K562 (cell line): ENCODE measurements around the gene EMC10. TPM values are rescaled to one million over a fixed set of nuclear protein-coding genes. Genes with fewer than 3 reads are reported as not detected.
A peak's percentile ranks its signal among the peaks of the same experiment; 100 is the strongest.

Source experiments
- ATAC-seq: fragments of 200-7000 bp; cut with Tn5 transposase; 3 replicates; pipeline ENCODE4 v1.9.1; 2020; ENCODE audit warnings: moderate library complexity
- BruUV-seq: library from RNA; stranded (reverse); fragments of 400-500 nt; replicated peaks from 2 replicates; lab custom pipeline; 2021; lab: Mats Ljungman, UMichigan
- CTCF ChIA-PET: fragments of 300-600 bp; formaldehyde crosslinking; extraction: SDS; loops from one replicate; lab custom pipeline; 2021; ENCODE audit warnings: low intra/inter-chr PET ratio; lab: Yijun Ruan, JAX
- POLR2A ChIA-PET: fragments of 300-600, 350-650 bp; sonication (Branson Sonifier 250); formaldehyde crosslinking; extraction: SDS; loops from one replicate; lab custom pipeline; 2021; ENCODE audit warnings: antibody characterized with exemption, inconsistent platforms; lab: Yijun Ruan, JAX
- DNase-seq, 4 experiments: peaks; one replicate each; pipeline versions ENCODE4 v3.0.0 to v3.0.0-alpha.2; 2011 to 2018; ENCODE audit warnings: low spot score in 3 of 4, mixed read lengths in 3 of 4; ENCODE audit errors: extremely low read depth in 1 of 4
- FAIRE-seq: peaks from 2 replicates; lab custom pipeline; 2011; peaks lifted over from hg19 to GRCh38; lab: Jason Lieb, UNC
- H2AFZ ChIP-seq: 2 replicates; pipeline ENCODE4 v1.6.0; 2011; ENCODE audit warnings: low read depth, low read length, control low read depth, inconsistent platforms
- H3K27ac ChIP-seq: fragments of 200-600 bp; 3 replicates; pipeline ENCODE4 v1.8.0; 2011; ENCODE audit warnings: low read depth, mild to moderate bottlenecking, control low read depth, inconsistent platforms, low read length, moderate library complexity, mixed read lengths; ENCODE audit errors: extremely low read depth
- H3K27me3 ChIP-seq, 2 experiments: fragments of 300-600 bp in 1 of 2; 2 replicates in 1 of 2; 3 replicates in 1 of 2; pipeline versions ENCODE4 v1.6.0 to v1.8.0; 2011; ENCODE audit warnings: inconsistent platforms in 2 of 2, low read length in 2 of 2, mild to moderate bottlenecking in 1 of 2, mixed read lengths in 1 of 2, moderate library complexity in 1 of 2; ENCODE audit not compliant: control insufficient read depth in 2 of 2, insufficient read depth in 2 of 2
- H3K36me3 ChIP-seq: fragments of 300-600 bp; 3 replicates; pipeline ENCODE4 v1.8.0; 2011; ENCODE audit warnings: mild to moderate bottlenecking, low read length, inconsistent platforms; ENCODE audit not compliant: control insufficient read depth, insufficient read depth
- H3K4me1 ChIP-seq, 2 experiments: fragments of 200-600 bp in 1 of 2; replicated peaks in 1 of 2; 2 replicates in 1 of 2; 3 replicates in 1 of 2; pipeline versions ENCODE4 v1.5.1 to v1.8.0; 2011; ENCODE audit warnings: inconsistent platforms in 2 of 2, low read length in 2 of 2, mild to moderate bottlenecking in 1 of 2, mixed read lengths in 1 of 2, moderate library complexity in 1 of 2; ENCODE audit not compliant: control insufficient read depth in 2 of 2, insufficient read depth in 2 of 2
- H3K4me2 ChIP-seq: 2 replicates; pipeline ENCODE4 v1.6.1; 2011; ENCODE audit warnings: low read length, control low read depth, inconsistent platforms, mixed read lengths; ENCODE audit not compliant: insufficient read depth
- H3K4me3 ChIP-seq: fragments of 200-600 bp; sonication (generic), shearing (Covaris generic); 2 replicates; pipeline ENCODE4 v1.5.1; 2016; ENCODE audit warnings: control low read depth, inconsistent platforms
- H3K79me2 ChIP-seq: fragments of 200-600 bp; 3 replicates; pipeline ENCODE4 v1.8.0; 2011; ENCODE audit warnings: low read length, inconsistent platforms; ENCODE audit not compliant: control insufficient read depth, insufficient read depth
- H3K9ac ChIP-seq, 2 experiments: 2 replicates each; pipeline versions ENCODE4 v1.6.0 to v1.6.1; 2011; ENCODE audit warnings: low read depth in 2 of 2, low read length in 2 of 2, control low read depth in 1 of 2, inconsistent platforms in 1 of 2, mild to moderate bottlenecking in 1 of 2, mixed read lengths in 1 of 2; ENCODE audit not compliant: insufficient read depth in 1 of 2
- H3K9me1 ChIP-seq: one replicate; pipeline ENCODE4 v1.6.0; 2011; ENCODE audit warnings: inconsistent platforms, mild to moderate bottlenecking, low read length, moderate library complexity; ENCODE audit not compliant: control insufficient read depth, insufficient read depth
- H3K9me3 ChIP-seq: replicated peaks from 2 replicates; pipeline ENCODE4 v1.5.1; 2011; ENCODE audit warnings: low read depth, low read length, inconsistent platforms; ENCODE audit not compliant: control insufficient read depth, insufficient read depth
- H4K20me1 ChIP-seq: replicated peaks from 2 replicates; pipeline ENCODE4 v1.6.1; 2011; ENCODE audit warnings: low read length, inconsistent platforms, mixed read lengths; ENCODE audit not compliant: control insufficient read depth, insufficient read depth
- HIVEP1 ChIP-seq: fragments of 250-450 bp; sonication (Bioruptor Pico); IDR thresholded peaks from 2 replicates; pipeline ENCODE4 v1.4.0; 2020; ENCODE audit warnings: mild to moderate bottlenecking
- RBFOX2 ChIP-seq: fragments of 200-400 bp; formaldehyde crosslinking; IDR thresholded peaks from 2 replicates; pipeline ENCODE4 v1.6.1; 2017; ENCODE audit warnings: low read depth, mild to moderate bottlenecking, low read length, moderate library complexity
- SREBF1 ChIP-seq: fragments of 150-350 bp; IDR thresholded peaks from 2 replicates; pipeline ENCODE4 v1.6.1; 2014; ENCODE audit warnings: antibody characterized with exemption, low read depth, low read length, borderline replicate concordance
- ZNF277 ChIP-seq: fragments of 250-450 bp; sonication (Bioruptor Pico); IDR thresholded peaks from 2 replicates; pipeline ENCODE4 v1.8.0; 2022; ENCODE audit warnings: inconsistent platforms, mild to moderate bottlenecking, moderate library complexity, borderline replicate concordance
- WGBS: fragments of 100-300 bp; shearing (Covaris generic); methylation state at CpG from one replicate; pipeline ENCODE4 v1.1.6; 2016; ENCODE audit warnings: low coverage, mixed read lengths; ENCODE audit not compliant: insufficient coverage; ENCODE audit errors: missing lambda C conversion rate; 5-methylcytosine and 5-hydroxymethylcytosine counted together
- in situ Hi-C: fragments of 300-500 bp; cut with MboI; formaldehyde crosslinking; loops from 4 replicates; pipeline ENCODE4 v1.15.0; 2018; ENCODE audit warnings: inconsistent platforms, mixed read lengths
- intact Hi-C: fragments of 100-400 bp; cut with micrococcal nuclease; formaldehyde crosslinking; loops from 2 replicates; pipeline ENCODE4 v1.14.2; 2022
- polyA plus RNA-seq, 8 experiments: library from polyadenylated mRNA; depleted of rRNA in 4 of 8; stranded (reverse) in 5 of 8; unstranded in 3 of 8; fragments of >200 nt; fragmentation: Nextera tagmentation in 2 of 8; fragmentation: Illumina TruSeq in 1 of 8; extraction: Ambion mirVana in 2 of 8; extraction: Trizol in 1 of 8; gene quantifications; 2 replicates each; pipeline versions ENCODE4 v1.2.1 to v1.2.3, GENCODE V29; 2011 to 2014; ENCODE audit warnings: inconsistent platforms in 1 of 8, missing spikeins in 1 of 8
- total RNA-seq, 7 experiments: library from RNA; depleted of rRNA in 6 of 7; stranded (reverse); fragments of >200 nt in 6 of 7; fragmentation: Illumina TruSeq in 2 of 7; extraction: Trizol in 2 of 7; gene quantifications; 2 replicates each; pipeline versions ENCODE4 v1.2.1 to v1.2.3, GENCODE V29; 2011 to 2021; ENCODE audit warnings: low replicate concordance in 1 of 7
- TF ChIP-seq, protein P1 (sequence below): fragments of 450-650 bp; IDR thresholded peaks from 2 replicates; pipeline ENCODE4 v1.6.1; 2016; ENCODE audit warnings: mild to moderate bottlenecking
- TF ChIP-seq, protein P2 (sequence below), 2 experiments: fragments of 150-350 bp in 1 of 2; IDR thresholded peaks; 2 replicates each; pipeline ENCODE4 v1.6.1; 2012 to 2016; ENCODE audit warnings: low read depth in 2 of 2, low read length in 2 of 2, mild to moderate bottlenecking in 1 of 2, moderate library complexity in 1 of 2

Gene EMC10
- total and polyA plus RNA-seq, 9 of the 15 experiments (the other 6 are each of a cell fraction or from before 2014, with no cell fraction given) = 1.4 to 46.0 (median 13.1) TPM

DNA sequence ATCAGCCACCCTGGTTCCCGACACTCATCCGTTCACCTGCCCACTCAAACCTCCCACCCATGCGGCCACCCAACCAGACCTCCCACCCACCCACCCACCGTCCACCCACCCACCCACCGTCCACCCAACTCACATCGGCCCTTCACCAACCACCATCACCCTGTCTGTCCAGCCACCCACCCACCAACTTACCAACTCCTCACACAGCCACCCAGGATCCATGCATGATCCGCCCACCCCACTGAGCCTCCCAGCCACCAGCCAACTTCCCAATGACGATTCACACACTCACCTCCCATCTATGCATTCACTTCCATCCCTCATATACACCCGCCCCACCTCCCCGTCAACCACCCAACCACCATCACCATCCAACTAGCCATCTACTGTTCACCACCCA lies 30.4 kb downstream of the EMC10 start (continued):
- TF ChIP-seq, protein P1, sequence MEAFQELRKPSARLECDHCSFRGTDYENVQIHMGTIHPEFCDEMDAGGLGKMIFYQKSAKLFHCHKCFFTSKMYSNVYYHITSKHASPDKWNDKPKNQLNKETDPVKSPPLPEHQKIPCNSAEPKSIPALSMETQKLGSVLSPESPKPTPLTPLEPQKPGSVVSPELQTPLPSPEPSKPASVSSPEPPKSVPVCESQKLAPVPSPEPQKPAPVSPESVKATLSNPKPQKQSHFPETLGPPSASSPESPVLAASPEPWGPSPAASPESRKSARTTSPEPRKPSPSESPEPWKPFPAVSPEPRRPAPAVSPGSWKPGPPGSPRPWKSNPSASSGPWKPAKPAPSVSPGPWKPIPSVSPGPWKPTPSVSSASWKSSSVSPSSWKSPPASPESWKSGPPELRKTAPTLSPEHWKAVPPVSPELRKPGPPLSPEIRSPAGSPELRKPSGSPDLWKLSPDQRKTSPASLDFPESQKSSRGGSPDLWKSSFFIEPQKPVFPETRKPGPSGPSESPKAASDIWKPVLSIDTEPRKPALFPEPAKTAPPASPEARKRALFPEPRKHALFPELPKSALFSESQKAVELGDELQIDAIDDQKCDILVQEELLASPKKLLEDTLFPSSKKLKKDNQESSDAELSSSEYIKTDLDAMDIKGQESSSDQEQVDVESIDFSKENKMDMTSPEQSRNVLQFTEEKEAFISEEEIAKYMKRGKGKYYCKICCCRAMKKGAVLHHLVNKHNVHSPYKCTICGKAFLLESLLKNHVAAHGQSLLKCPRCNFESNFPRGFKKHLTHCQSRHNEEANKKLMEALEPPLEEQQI = no peak
- TF ChIP-seq SREBF1 = no peak
- TF ChIP-seq, protein P2, sequence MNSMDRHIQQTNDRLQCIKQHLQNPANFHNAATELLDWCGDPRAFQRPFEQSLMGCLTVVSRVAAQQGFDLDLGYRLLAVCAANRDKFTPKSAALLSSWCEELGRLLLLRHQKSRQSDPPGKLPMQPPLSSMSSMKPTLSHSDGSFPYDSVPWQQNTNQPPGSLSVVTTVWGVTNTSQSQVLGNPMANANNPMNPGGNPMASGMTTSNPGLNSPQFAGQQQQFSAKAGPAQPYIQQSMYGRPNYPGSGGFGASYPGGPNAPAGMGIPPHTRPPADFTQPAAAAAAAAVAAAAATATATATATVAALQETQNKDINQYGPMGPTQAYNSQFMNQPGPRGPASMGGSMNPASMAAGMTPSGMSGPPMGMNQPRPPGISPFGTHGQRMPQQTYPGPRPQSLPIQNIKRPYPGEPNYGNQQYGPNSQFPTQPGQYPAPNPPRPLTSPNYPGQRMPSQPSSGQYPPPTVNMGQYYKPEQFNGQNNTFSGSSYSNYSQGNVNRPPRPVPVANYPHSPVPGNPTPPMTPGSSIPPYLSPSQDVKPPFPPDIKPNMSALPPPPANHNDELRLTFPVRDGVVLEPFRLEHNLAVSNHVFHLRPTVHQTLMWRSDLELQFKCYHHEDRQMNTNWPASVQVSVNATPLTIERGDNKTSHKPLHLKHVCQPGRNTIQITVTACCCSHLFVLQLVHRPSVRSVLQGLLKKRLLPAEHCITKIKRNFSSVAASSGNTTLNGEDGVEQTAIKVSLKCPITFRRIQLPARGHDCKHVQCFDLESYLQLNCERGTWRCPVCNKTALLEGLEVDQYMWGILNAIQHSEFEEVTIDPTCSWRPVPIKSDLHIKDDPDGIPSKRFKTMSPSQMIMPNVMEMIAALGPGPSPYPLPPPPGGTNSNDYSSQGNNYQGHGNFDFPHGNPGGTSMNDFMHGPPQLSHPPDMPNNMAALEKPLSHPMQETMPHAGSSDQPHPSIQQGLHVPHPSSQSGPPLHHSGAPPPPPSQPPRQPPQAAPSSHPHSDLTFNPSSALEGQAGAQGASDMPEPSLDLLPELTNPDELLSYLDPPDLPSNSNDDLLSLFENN (IDR thresholded peaks at IDR 0.05; ENCODE audit: low read depth in 2 of 2, low read length in 2 of 2) = no peak
- no peak for TF ChIP-seq HIVEP1 (CRISPR knock-in tag)
- TF ChIP-seq, all 486 proteins: peak for 0

- Histone ChIP-seq H2AFZ (no peak overlapping the region), H3K4me2 (no peak overlapping the region), H4K20me1 (no peaks in the 10 kb centered on the region), H3K36me3 (no peaks in the 10 kb centered on the region), H3K9me1 (peaks cover 4% of the 10 kb centered on the region), H3K27me3 (no peaks in the 10 kb centered on the region), H3K4me1 (peaks cover 5 to 47% of the 10 kb centered on the region in 2 experiments; a peak in 4 of 5 replicates), H3K4me3 (no peak overlapping the region), H3K9ac (no peak overlapping the region), H3K27ac (no peak overlapping the region), H3K9me3 (no peaks in the 10 kb centered on the region), H3K79me2 (no peaks in the 10 kb centered on the region; the same call in 2 of the 3 replicates)
- FAIRE-seq (no peak), DNase-seq (no peak), ATAC-seq (no peak)
- in situ Hi-C loops (no loop called here), intact Hi-C loops (no loop called here)
- POLR2A ChIA-PET = no interaction called here
- BruUV-seq = no TSS peak
- 0 out of 2 replicates have a peak, but pooled peaks have one; percentile 16 for TF ChIP-seq RBFOX2
- TF ChIP-seq ZNF277 (CRISPR knock-in tag) = no peak
- 88% methylated on average over 8 of the region's 8 CpGs for WGBS
- CTCF ChIA-PET = no interaction called here
Measured at GRCh38 chr19:50507376-50507775, 31.1 kb downstream of the EMC10 start.
